Tracheal epithelial cell (primary cell): ENCODE data around the gene C10orf53. TPM values are rescaled to one million over a fixed set of nuclear protein-coding genes. Genes with fewer than 3 reads are reported as not detected.

Source experiments
- total RNA-seq: library from RNA; depleted of rRNA; stranded (reverse); fragments of >200 nt; gene quantifications from 2 replicates; pipeline ENCODE4 v1.2.1, GENCODE V29; 2014

The C10orf53 gene, protein sequence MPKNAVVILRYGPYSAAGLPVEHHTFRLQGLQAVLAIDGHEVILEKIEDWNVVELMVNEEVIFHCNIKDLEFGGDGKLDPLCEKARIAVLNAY
- total RNA-seq: not detected in 2 replicates

DNA sequence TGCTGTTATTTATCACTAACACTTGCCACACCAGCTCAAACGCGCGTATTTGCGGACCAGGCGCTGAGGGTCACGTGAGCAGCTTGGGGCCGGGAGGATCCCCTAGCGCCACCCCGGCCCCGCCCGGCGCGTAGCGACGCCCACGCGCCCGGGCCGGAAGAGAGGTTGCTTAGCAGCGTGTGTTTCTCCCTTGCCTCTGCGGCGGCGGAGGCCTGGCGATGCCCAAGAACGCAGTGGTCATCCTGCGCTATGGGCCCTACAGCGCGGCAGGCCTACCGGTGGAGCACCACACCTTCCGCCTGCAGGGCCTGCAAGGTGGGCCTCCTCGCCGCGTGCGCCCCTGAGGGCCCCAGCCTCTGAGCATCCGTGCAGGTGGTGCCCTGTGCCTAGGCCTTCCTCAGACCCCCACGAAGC, at the start of gene C10orf53:
C10orf53 (plus strand) TSS at position 172 of the 414 bp plus-strand sequence; CDS start at position 219, 47 bp downstream.

Other genes with a start within 250 kb of the C10orf53 start
- 13.7 and 20.0 TPM in 2 replicates for gene ERCC6, start 140.5 kb upstream of the C10orf53 start, total RNA-seq
- gene SLC18A3, start 69.3 kb upstream of the C10orf53 start, total RNA-seq: not detected in 2 replicates
- gene CHAT, start 65.6 kb upstream of the C10orf53 start, total RNA-seq: not detected in 2 replicates
- gene OGDHL, start 82.7 kb downstream of the C10orf53 start, total RNA-seq: 0.21 and 1.2 TPM in 2 replicates